T-helper 2 cell (primary cell): ENCODE data around the gene REEP1.
"Not testable (repeated sequence)": the region's sequence is repeated elsewhere in the genome, so short reads cannot be mapped to it uniquely, and the experiment has no call there.

Source experiments
- DNase-seq, 5 experiments: peaks; one replicate each; pipeline versions ENCODE4 v3.0.0 to v3.0.0-alpha.2; 2012 to 2022

The REEP1 gene

GRCh38 chr2:86223140-86223926 is 114.1 kb downstream of the REEP1 start:
- DNase-seq: peak in 1 of 5 experiments; percentile 34

GRCh38 chr2:86221066-86221684 is 116.3 kb downstream of the REEP1 start:
- DNase-seq: peak in 3 of 5 experiments; percentile 31 to 85 (median 40)

DNA sequence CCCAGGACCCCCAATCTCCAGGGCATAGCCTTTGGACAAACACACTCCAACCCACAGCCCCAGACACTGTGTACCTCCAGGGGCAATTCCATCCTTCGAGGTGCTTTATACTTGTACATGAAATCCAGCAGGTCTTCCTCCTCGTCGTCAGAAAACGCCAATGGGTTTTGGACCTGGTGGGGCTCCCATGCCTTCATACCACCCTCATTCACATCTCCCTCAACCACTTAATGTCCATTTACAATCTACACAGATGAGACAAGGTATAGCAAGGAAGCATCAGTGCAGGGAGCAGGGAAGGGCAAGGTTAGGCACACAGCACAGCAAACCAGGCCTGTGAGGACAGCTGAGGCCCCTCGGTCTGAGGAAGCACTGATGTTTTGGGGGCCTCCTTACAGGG is 117.5 kb downstream of the REEP1 start:
- DNase-seq: no peak

- peak in 1 of 5 experiments; percentile 69 for DNase-seq
Observed at GRCh38 chr2:86218124-86218523, 119.3 kb downstream of the REEP1 start.

GRCh38 chr2:86216575-86217555 is 120.6 kb downstream of the REEP1 start:
- DNase-seq: no peak

- no peak for DNase-seq
Observed at GRCh38 chr2:86214503-86214832, 123.0 kb downstream of the REEP1 start.

- DNase-seq: no peak
Observed at GRCh38 chr2:86213699-86214502, 123.5 kb downstream of the REEP1 start.

GRCh38 chr2:86213056-86213455 is 124.4 kb downstream of the REEP1 start:
- no peak for DNase-seq

DNA sequence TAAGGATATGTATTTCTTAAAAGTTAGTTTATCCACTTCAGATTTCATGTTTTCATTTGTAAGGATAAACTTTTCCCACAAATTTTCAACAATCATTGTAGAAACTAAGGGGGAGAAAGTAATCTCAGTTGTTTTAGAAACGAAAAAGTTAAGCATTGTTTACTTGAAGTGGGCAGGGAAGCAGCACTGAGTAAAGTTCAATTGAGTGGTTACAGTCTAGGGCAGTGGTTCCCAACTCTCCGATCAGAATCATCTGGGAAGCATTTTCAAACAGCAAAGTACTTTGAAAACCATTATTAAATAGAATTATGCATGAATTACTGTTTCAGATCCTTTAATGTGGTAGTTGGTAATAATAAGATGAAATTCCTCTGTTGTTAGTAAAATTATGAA is 125.6 kb downstream of the REEP1 start:
- no peak for DNase-seq

- no peak for DNase-seq
Observed at GRCh38 chr2:86211033-86211795, 126.2 kb downstream of the REEP1 start.

DNA sequence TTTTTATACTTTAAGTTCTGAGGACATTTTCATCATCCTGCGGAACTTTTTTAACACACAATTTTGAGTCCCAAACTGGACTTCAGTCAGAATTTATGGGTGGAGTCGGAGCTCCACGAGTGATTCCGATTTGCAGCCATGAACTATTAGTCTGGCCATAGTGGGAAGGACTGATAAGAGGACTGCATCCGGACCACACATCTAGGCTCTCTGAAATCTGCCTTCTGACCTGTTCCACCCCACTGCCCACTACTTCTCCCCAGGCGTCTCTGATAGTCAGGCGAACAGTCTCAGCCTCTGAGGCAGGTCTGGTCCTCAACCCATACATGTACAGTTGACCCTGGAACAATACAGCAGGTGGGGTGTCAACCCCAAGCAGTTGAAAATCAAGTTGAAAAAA is 133.0 kb downstream of the REEP1 start:
- no peak for DNase-seq

DNA sequence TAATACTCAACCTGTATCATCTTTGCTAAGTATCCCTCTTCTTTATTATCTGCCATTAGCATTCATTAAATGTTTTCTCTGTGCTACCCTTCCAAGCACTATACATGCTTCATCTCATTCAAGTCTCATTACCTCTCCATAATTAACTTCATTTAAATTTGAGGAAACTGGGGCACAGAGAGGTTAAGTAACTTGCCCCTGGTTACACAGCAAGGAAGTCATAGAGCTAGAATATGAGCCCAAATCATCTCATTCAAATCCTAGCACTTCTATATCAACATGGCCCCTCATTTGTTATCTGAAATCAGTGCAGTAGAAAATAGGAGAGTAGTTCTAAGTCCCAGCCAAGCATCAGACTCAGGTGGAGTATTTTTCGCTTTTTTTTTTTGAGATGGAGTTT is 133.8 kb downstream of the REEP1 start:
- DNase-seq: no peak

- no peak for DNase-seq
Observed at GRCh38 chr2:86202702-86203101, 134.7 kb downstream of the REEP1 start.

GRCh38 chr2:86202336-86202692 is 135.1 kb downstream of the REEP1 start:
- no peak for DNase-seq

DNA sequence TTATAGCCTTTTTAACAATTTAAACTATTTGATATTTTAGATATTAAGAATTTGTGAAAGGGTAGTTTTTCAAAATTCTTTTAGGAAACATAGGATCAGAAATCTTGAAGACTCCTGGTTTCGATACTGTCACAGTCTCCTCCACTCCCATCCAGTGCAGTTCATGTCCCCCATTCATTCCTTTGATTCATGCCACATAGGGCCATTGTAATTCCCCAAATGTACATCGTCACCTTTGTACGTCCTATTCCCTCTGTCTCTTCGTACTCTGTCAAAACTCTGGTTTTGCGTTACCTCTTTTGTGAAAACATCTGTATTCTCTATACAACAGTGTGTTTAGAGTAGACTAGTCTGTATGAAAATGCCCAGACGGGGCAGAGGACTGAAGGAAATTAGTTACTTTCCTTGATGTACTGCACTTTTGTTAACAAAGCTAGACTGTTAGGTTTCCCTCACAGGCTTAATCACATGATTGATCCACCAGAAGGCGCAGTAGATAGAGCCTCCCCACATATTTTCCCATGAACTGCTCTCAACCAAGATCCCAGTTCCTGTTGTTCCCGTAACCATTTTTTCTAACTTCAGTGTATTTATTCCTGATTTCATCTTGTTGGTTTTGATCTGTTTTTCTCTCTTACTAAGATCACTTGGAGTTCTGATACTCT is 135.6 kb downstream of the REEP1 start:
- DNase-seq: no peak

- DNase-seq: not testable (repeated sequence)
Observed at GRCh38 chr2:86200564-86200963, 136.9 kb downstream of the REEP1 start.

GRCh38 chr2:86199834-86200177 is 137.6 kb downstream of the REEP1 start:
- DNase-seq: no peak

DNA sequence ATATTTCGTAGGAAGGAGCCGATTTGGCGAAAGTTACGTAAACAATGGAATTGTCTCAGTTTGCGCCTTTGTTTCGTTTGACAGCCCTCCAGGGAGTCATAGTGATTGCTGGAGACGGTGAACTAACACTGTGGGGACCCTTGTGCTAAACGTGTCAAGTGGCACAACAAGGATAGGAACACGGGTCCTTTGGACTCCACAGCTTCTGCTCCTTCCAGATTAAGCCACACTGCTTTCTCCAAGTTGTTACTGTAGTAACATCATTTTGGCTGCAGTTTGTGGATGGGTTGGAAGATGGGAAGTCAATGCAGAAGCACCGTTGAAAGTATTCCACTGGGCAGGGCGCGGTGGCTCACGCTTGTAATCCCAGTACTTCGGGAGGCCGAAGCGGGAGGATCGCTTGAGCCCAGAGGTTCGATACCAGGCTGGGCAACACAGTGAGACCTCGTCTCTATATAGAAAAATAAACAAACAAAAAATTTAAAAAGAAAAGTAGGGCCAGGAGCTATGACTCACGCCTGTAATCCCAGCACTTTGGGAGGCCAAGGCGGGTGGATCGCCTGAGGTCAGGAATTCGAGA is 141.5 kb downstream of the REEP1 start:
- DNase-seq: peak in 1 of 5 experiments; percentile 29

DNA sequence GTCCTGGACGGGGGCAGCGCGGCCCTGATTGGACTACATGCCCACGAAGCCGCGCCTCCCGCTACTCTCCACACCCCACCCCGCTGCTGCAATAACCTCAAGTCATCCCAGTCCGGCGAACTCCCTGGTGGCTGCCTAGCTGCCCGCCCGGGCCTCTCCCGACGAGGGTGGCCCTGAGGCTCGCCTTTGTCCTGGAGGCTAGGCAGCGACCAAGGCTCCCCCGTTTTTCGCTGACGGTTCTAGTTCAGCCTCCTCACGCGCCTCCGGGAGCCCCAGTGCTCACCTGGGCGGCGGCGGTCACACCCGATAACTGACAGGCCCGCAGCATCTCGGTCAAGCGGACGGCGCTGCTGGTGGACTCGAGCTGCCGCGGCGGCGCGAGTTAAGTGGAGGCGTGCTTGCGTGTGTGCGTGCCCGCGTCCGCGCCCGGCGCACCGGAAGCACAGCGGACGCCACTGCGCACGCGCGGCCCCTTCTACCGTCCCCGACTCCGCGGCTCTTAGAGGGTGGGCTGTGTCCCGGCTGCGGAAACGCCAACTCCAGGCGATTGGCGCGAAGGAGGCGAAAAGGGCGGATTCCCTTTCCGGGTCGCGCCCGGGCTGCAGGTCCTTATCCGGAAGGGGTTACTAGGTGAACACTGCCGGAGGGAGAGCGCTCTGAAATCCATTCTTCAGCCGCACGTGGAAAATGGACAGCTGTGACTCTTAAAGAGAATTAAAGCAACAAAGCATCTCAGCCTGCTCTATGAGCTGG is 142.2 kb downstream of the REEP1 start, which contains the start of gene IMMT:
IMMT (minus strand) TSS at position 408 of the 753 bp plus-strand sequence; CDS start at position 328, 80 bp downstream.
- DNase-seq: peak; percentile 86 to 98 (median 89)

DNA sequence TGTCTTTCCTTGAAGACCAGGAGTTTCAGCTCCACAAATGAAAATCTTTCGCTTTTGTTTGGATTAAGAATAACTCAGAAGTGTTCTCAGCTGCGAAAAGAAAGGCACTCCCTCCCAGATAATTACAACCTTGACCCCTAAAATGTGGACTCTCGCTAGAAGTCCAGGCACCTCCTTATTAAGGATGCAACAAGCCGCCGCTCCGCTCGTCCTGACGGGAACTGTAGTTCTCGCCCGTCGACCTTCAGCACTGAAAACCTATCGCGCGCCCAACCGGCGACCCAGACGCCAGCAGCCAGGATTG is 142.7 kb downstream of the REEP1 start:
- DNase-seq: no peak
